Caki2 (cell line): ENCODE measurements around the gene ARSK. TPM values are rescaled to one million over a fixed set of nuclear protein-coding genes. Genes with fewer than 3 reads are reported as not detected.

Source experiments
- DNase-seq: peaks from one replicate; pipeline ENCODE4 v3.0.0-alpha.2; 2015; ENCODE audit warnings: low read depth
- in situ Hi-C: cut with HindIII; loops from 2 replicates; pipeline ENCODE4 v1.10.0; 2016; ENCODE audit warnings: low sequenced_read_pairs, low pct_unique_long_range_greater_than_20kb, mixed read lengths
- total RNA-seq: library from RNA; depleted of rRNA; stranded (reverse); fragments of >200 nt; shearing (Covaris generic); gene quantifications from 2 replicates; pipeline ENCODE4 v1.2.3, GENCODE V29; 2014; ENCODE audit warnings: low replicate concordance

ARSK gene
- total RNA-seq, 1 experiment from 2014 or later, result 9.3 TPM

DNA sequence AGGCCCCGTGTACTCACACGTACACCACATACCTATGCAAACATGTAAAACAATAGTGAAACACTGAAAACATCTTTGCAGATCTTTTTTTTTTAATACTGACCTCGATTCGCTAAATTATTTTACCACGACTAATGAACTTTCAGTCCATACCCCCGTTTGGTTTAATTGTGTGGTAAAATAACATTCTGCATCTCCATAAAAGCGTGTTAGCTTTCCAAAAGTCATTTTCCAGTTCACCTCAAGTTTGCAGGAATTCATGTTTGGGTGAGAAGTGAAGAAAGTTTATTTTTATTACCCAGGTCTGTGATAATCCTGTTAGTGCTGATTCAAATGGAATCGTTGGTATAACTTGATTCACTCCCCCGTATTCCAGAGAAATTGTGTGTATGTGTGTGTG, 652 bp downstream of the ARSK start:
- no peak for DNase-seq
- in situ Hi-C loops, result no loop called here

DNA sequence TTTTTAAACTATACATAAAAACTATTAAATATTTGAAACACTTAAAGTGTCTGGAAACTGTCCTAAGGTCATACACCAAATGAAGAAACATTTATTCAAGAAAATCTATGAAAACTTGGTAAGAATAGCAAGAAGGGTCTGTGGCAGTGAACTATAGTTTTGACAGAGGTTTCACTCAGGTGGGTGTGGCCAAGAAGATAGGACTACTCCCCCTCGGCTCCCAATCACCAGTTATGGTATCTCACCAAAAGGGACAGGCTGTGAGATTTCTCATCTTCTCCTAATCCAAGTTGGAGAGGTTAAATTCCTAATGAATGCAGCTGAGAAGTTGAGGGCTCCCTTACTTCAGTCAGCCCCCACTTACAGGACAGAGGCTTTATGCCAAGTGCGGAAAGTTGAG, 2.9 kb downstream of the ARSK start:
- DNase-seq, result no peak
- in situ Hi-C loops, result no loop called here

DNA sequence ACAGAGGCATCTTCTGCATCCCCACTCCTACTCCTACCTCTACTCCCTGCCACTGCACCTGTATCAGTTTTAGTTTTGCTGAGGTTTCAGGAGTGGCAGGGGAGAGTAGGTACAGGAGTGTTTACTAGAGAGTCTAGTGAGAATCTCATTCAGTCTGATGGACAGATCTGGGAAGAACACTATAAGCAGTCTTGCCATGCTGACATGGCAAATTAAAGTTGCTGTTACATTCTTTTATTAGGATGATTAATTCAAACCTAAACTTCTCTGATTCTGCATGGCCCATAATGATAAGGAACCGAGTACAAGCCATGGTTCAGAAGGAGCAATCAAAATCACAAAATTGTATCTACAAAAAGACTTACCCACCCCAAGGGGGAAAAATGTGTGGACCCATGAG, 7.4 kb downstream of the ARSK start:
- in situ Hi-C loops, result no loop called here

GRCh38 chr5:95563367-95563766, 8.5 kb downstream of the ARSK start:
- in situ Hi-C loops, result no loop called here

More for the DNA sequence above, 7.4 kb downstream of the ARSK start:
- no peak for DNase-seq

DNA sequence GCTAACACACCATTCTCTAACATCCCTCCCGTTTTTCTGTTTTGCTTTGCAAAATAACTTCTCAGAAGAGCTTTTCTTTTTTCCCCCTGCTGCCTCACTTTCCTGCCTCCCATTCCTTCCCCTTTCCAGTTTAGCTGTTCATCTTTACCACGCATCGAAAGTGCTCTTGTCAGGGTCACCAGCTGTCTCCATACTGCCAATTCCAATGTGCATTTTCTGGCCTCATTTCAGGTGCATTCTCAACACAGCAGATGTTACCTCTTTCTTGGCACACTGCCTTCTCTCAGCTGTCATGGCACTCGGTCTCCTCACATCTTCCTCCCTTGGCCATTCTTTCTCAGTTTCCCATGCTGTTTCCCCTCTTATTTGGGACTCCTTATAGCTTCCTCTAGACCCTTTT, 9.5 kb downstream of the ARSK start:
- in situ Hi-C loops, result no loop called here
- DNase-seq, result no peak

More at GRCh38 chr5:95563367-95563766, 8.5 kb downstream of the ARSK start:
- DNase-seq, result no peak

DNA sequence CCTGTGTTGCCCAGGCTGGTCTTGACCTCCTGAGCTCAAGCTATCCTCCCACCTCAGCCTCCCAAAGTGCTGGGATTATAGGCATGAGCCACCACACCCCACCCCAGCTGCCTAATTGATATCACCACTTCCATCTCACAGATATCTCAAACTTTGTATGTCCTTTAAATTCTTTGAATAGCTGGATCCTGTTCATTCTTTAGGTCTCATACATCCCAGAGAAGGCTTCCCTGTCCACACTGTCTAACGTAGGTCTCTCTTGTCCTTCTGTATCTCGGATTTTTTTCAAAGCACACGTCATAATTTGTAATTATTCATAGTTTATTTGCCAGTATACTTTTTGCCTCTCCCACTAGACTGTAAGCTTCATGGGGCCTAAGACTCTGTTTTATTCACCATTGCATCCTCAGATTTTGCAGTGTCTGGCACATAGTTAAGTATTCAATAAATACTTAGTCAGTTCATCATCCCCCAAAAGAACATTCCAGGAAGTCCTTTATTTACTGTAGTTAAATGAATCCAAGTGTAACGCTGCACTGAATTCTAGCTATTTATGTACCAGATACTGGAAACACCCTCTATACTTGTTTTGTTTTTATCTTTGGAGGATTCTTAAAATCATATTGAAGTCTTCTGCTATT, 10.5 kb downstream of the ARSK start:
- in situ Hi-C loops, result no loop called here
- DNase-seq, result no peak

DNA sequence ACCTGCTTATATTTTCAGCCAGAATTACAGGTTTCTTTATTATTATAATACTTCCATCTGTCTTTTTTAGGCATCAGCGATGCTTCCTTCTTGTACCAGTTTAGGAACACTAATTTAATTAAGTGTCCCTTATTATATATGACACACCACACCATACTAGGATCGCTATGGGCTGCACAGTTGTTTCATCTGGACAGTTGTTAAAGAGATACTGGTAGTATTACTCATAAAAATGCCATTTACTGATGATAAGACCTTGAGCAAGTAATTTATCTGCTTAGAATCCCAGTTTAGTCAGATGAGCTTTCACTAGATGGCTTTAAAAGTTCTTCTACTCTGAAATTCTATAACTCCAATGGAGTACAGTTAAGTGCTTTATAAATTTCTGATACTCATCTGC, 17.1 kb downstream of the ARSK start:
- DNase-seq, result no peak
- in situ Hi-C loops, result no loop called here

- DNase-seq, result no peak
- in situ Hi-C loops, result no loop called here
Observed at GRCh38 chr5:95581576-95581975, 26.7 kb downstream of the ARSK start.

GRCh38 chr5:95583992-95584391, 29.1 kb downstream of the ARSK start:
- no peak for DNase-seq
- in situ Hi-C loops, result no loop called here

DNA sequence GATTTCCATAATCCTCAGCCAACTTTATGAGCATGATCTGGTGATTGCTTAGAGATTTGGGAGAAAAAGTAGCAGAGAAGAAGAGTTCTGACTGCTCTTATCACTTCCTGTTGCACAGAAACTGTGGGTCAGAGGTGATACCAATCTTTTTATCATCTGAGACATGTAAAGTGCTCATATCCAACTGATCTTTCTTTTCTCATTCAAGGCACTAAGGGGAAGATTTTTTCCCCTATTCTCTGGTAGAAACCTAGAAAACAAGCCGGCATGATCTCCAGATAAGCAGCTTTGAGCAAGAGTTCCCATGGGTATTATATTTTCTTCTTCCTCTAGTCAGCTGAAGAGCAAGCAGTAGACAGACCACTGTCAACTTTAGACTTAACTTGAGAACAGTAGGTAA, 36.0 kb downstream of the ARSK start:
- no peak for DNase-seq
- in situ Hi-C loops, result no loop called here

- no peak for DNase-seq
- in situ Hi-C loops, result no loop called here
Observed at GRCh38 chr5:95591490-95591901, 36.6 kb downstream of the ARSK start.

- in situ Hi-C loops, result no loop called here
Observed at GRCh38 chr5:95595289-95595931, 40.5 kb downstream of the ARSK start.

GRCh38 chr5:95599252-95599651, 44.4 kb downstream of the ARSK start:
- in situ Hi-C loops, result no loop called here

More at GRCh38 chr5:95595289-95595931, 40.5 kb downstream of the ARSK start:
- DNase-seq, result no peak

DNA sequence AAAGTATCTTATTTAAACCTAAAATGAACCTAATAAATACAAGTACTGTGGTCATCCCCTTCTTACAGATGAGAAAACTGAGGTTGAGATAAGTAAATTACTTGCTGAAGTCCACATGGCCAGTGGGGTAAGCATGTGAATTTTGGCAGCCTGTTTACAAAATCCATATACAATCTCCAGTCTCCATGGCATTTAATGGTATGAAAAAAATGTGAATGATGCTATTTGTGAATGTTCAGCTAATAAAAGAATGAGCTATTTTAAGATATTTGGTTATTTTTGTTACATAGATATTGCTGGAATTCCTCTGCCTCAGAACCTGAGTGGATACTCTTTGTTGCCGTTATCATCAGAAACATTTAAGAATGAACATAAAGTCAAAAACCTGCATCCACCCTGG, 45.7 kb downstream of the ARSK start:
- no peak for DNase-seq
- in situ Hi-C loops, result no loop called here

More at GRCh38 chr5:95599252-95599651, 44.4 kb downstream of the ARSK start:
- DNase-seq, result no peak

- in situ Hi-C loops, result no loop called here
- DNase-seq, result no peak
Observed at GRCh38 chr5:95605786-95606185, 50.9 kb downstream of the ARSK start.

DNA sequence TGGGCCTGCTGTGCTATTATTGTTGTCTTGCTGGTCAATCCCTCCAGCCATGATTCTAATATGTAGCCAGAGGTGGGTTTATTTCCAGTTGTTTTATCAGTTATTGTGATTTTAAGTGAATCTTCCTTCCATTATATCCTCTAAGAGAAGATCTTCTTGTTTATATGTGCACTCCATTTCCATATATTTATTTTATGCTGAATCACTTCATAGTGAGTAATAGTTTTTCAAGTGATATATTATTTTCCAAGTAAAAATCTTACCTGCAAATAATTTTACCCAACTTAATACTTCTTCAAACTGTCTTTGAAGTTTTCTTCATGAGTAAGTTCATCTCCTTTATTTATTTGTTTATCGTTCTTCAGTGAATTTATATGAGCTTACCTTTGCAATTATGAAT, 51.5 kb downstream of the ARSK start:
- in situ Hi-C loops, result no loop called here

GRCh38 chr5:95609711-95610110, 54.8 kb downstream of the ARSK start:
- in situ Hi-C loops, result no loop called here
- DNase-seq, result no peak

More for the DNA sequence above, 51.5 kb downstream of the ARSK start:
- no peak for DNase-seq

- in situ Hi-C loops, result no loop called here
- DNase-seq, result no peak
Observed at GRCh38 chr5:95610546-95610945, 55.6 kb downstream of the ARSK start.

DNA sequence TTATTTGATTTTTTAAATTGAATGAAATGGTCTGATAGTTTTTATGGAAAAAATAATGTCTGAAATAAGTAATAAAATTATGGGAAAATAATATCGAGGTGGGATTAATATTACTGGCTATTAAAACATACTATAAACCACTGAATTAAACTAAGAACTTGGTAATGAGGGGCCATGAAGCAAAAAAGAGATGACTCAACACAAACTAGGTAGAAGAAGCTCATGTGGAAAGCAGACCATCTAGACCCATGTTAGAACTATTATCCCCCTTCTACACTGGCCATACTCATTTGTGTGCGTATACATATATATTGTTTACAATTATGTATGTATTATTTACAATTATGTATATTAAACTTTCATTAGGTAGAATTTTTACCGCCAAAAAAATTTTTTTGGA, 56.5 kb downstream of the ARSK start:
- in situ Hi-C loops, result no loop called here
- DNase-seq, result no peak

DNA sequence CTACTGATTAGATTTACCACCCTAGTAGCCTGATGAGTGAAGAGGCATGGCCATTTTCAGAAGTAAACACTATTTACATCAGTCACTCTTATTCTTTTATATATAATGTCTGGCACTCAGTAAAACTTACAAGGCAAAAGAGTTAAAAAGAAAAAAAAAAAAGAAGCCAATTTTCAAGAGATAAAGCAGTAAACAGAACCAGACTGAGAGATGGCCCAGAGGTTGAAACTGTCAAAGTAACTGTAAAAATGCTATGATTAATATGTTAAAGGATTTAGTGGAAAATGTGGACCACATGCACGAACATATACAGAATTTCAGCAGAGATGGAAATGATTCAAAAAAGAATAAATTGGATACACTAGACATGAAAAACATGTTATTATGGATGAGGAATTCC, 58.6 kb downstream of the ARSK start:
- in situ Hi-C loops, result no loop called here
- DNase-seq, result no peak
